ENCODE measurements around the gene NUPR1. TPM values are rescaled to one million over a fixed set of nuclear protein-coding genes. Genes with fewer than 3 reads are reported as not detected.

The NUPR1 gene
- polyA plus RNA-seq, 1 of the 3 experiments (the other 2 are of a cell fraction): 0.61 TPM

DNA sequence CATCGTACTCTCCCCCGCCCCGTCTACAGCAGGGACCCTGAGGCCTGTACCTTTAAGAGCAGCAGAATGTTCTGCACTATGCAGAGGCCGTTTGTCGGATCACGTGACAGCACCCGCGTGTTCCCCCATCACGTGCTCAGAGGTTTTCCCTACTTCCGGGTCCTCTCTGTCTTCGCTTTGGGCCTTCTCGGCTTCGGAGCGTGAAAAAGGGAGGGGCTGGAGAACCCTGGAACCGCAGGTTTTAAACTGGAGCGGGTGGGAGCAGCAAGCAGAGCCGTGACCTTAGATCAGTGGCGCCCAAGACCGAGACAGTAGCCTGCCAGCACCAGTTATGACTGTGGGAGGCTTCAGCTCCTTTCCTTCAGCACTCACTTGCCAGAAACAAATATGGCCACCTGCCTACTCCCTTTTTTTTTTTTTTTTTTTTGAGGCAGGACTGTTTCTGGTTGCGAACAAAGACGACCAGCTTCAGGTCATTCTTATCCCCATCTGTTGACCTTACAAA, 46.8 kb downstream of the NUPR1 start, which contains the start of gene CLN3 (continued):
- TF ChIP-seq TAF1 (IDR thresholded peaks at IDR 0.05; ENCODE audit: borderline replicate concordance, low read depth, low read length): peak; percentile 31; the same call in 1 of the 2 replicates
- TF ChIP-seq EP300 (IDR thresholded peaks at IDR 0.05; ENCODE audit: borderline replicate concordance in 1 of 2, low read depth in 1 of 2, low read length in 1 of 2): no peak
- no peak for TF ChIP-seq EZH2phosphoT487 (IDR thresholded peaks at IDR 0.05; ENCODE audit: borderline replicate concordance, low read depth)
- TF ChIP-seq FOXJ3 (CRISPR knock-in tag; IDR thresholded peaks at IDR 0.05): no peak
- peak; percentile 68 for TF ChIP-seq GABPA (IDR thresholded peaks at IDR 0.05; ENCODE audit: low read depth)
- TF ChIP-seq, protein P1, sequence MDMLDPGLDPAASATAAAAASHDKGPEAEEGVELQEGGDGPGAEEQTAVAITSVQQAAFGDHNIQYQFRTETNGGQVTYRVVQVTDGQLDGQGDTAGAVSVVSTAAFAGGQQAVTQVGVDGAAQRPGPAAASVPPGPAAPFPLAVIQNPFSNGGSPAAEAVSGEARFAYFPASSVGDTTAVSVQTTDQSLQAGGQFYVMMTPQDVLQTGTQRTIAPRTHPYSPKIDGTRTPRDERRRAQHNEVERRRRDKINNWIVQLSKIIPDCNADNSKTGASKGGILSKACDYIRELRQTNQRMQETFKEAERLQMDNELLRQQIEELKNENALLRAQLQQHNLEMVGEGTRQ (IDR thresholded peaks at IDR 0.05; ENCODE audit: borderline replicate concordance, low read depth, low read length): peak; percentile 98
- peak; percentile 47; the same call in 1 of the 2 replicates for TF ChIP-seq POLR2AphosphoS5 (IDR thresholded peaks at IDR 0.05; ENCODE audit: low read depth, low read length)
- TF ChIP-seq ELF1 (IDR thresholded peaks at IDR 0.05): peak; percentile 99
- TF ChIP-seq, protein P2, sequence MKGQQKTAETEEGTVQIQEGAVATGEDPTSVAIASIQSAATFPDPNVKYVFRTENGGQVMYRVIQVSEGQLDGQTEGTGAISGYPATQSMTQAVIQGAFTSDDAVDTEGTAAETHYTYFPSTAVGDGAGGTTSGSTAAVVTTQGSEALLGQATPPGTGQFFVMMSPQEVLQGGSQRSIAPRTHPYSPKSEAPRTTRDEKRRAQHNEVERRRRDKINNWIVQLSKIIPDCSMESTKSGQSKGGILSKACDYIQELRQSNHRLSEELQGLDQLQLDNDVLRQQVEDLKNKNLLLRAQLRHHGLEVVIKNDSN (IDR thresholded peaks at IDR 0.05; ENCODE audit: borderline replicate concordance, low read depth): peak; percentile 99
- no peak for TF ChIP-seq IRF3 (IDR thresholded peaks at IDR 0.05; ENCODE audit: low read depth, low read length)
- TF ChIP-seq YY1 (IDR thresholded peaks at IDR 0.05; ENCODE audit: low read depth): peak; percentile 99
- no peak for TF ChIP-seq NRF1 (IDR thresholded peaks at IDR 0.05; ENCODE audit: low read depth, low read length)
- no peak for TF ChIP-seq CTCF (IDR thresholded peaks at IDR 0.05)

DNA sequence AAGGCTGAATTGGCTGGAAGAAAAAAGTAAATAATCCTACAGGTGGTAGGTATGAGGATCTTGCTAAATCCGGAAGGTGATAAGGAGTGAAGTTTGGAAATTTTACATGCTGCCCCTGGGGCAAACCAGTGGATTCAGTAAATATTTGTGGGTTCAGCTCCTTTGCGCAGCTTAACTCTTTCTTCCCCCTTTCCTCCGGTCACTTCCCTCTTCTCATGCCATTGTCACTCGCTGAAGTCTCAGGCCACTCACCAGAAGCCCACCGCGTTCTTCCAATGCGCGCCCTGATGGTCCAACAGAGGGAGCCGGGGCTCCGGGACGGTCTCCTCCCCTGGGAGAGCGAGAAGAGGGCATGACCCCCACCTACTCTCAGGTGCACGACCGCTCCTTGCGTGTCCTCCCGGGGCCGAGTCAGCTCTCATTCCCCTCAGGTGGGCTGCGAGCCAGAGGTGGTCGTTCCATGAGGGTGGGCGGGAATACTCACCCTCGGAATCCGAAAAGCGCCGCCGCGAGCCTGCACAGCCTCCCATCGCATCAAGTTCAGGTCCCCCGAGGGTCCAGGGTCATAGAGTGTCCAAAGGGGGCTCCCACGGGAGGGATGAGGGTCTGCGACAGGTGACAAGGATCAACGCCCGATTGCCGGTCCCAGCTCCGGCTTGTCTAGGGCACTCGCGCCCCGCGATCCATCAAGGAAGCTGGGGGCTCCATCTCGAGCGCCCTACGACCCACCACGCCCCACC, 47.4 kb downstream of the NUPR1 start:
- peak overlapping the region; percentile 100 for H2AFZ ChIP-seq (ENCODE audit: low read depth)
- peak overlapping the region; percentile 82 to 100 for H3K4me3 ChIP-seq (ENCODE audit: low read depth in 2 of 2, low read length in 1 of 2)
- no peaks in the 10 kb centered on the region for H3K36me3 ChIP-seq (replicated peaks in 1 of 2; ENCODE audit: control insufficient read depth in 1 of 2, insufficient read depth in 2 of 2, low read length in 1 of 2)
- peak overlapping the region; percentile 97 for H3K9ac ChIP-seq
- DNase-seq: peak; percentile 68
- H3K4me2 ChIP-seq: peak overlapping the region; percentile 97
- H3K79me2 ChIP-seq (ENCODE audit: insufficient read depth): peaks cover 7% of the 10 kb centered on the region; the same call in 1 of the 2 replicates
- no peaks in the 10 kb centered on the region; a peak in 1 of 4 replicates for H3K4me1 ChIP-seq (ENCODE audit: control insufficient read depth in 1 of 2, insufficient read depth in 2 of 2, low read depth in 1 of 2, low read length in 1 of 2)
- POLR2A ChIA-PET: interaction anchor here (0.6 to 1.4 kb wide), 6 partner anchors 11 to 237 kb away, joined by 3 to 5 read pairs (median 4); no protein-coding TSS in a partner anchor
- H4K20me1 ChIP-seq (ENCODE audit: insufficient read depth): no peaks in the 10 kb centered on the region
- no peaks in the 10 kb centered on the region for H3K27me3 ChIP-seq (ENCODE audit: insufficient read depth)
- H3K9me3 ChIP-seq: no peaks in the 10 kb centered on the region
- CTCF ChIA-PET: interaction anchor here (0.9 to 1.2 kb wide), 4 partner anchors 16 to 372 kb away, joined by 3 to 5 read pairs (median 3); no protein-coding TSS in a partner anchor
- H3K9me2 ChIP-seq: no peaks in the 10 kb centered on the region
- no peaks in the 10 kb centered on the region for H3F3A ChIP-seq (replicated peaks; ENCODE audit: insufficient read depth)
- TF ChIP-seq TEAD4 (IDR thresholded peaks at IDR 0.05; ENCODE audit: borderline replicate concordance, insufficient read depth) (no peak), CTCF (IDR thresholded peaks at IDR 0.05) (peak; percentile 43), RAD21 (IDR thresholded peaks at IDR 0.05; ENCODE audit: low read length) (peak; percentile 25)
- 1% methylated on average over 24 of the region's 42 CpGs for WGBS (ENCODE audit: low lambda C conversion rate)
- H3K27ac ChIP-seq (ENCODE audit: low read depth in 2 of 2, low read length in 1 of 2): peak overlapping the region; percentile 51 to 97; a peak in 2 of 4 replicates

Measured in SK-N-SH (cell line).